Activated naive CD4-positive, alpha-beta T cell treated with anti-CD3 and anti-CD28 coated beads, Interleukin-2, amount 10 ng/mL, durations not matched to agents 7 days and 5 days (primary cell): ENCODE results near the gene HIP1R.
"Not testable (repeated sequence)": the region's sequence is repeated elsewhere in the genome, so short reads cannot be mapped to it uniquely, and the experiment has no call there.

ENCODE experiments used
- CTCF ChIA-PET: fragments of 350-600 bp; sonication (Branson Sonifier 250); formaldehyde crosslinking; loops from one replicate; lab custom pipeline; 2021; ENCODE audit warnings: antibody characterized with exemption; lab: Charles Lee
- DNase-seq: peaks from one replicate; pipeline ENCODE4 v3.0.0-alpha.2; 2020
- H3K27ac Mint-ChIP-seq: one replicate; pipeline ENCODE4 v1.8.0; 2021; ENCODE audit warnings: mild to moderate bottlenecking, moderate library complexity, mixed read lengths
- H3K27me3 Mint-ChIP-seq: one replicate; pipeline ENCODE4 v1.8.0; 2021; ENCODE audit warnings: mild to moderate bottlenecking, mixed read lengths
- H3K36me3 Mint-ChIP-seq: one replicate; pipeline ENCODE4 v1.8.0; 2021; ENCODE audit warnings: mixed read lengths
- H3K4me1 Mint-ChIP-seq: one replicate; pipeline ENCODE4 v1.8.0; 2021; ENCODE audit warnings: mixed read lengths
- H3K4me3 Mint-ChIP-seq: one replicate; pipeline ENCODE4 v1.8.0; 2021; ENCODE audit warnings: mild to moderate bottlenecking, moderate library complexity, mixed read lengths
- H3K9me3 Mint-ChIP-seq: one replicate; pipeline ENCODE4 v1.8.0; 2021; ENCODE audit warnings: mixed read lengths

HIP1R gene

GRCh38 chr12:122834921-122835749, at the start of gene HIP1R:
HIP1R (plus strand) TSS chr12:122835457; CDS start chr12:122835551, 94 bp downstream.
- H3K27ac Mint-ChIP-seq: peak within 1 kb of the TSS; percentile 89
- H3K9me3 Mint-ChIP-seq: no peaks in the 10 kb centered on the region
- no peaks in the 10 kb centered on the region for H3K36me3 Mint-ChIP-seq
- H3K4me1 Mint-ChIP-seq: peaks cover 35% of the 10 kb centered on the region
- CTCF ChIA-PET: interaction anchor here (0.7 to 3.9 kb wide), 3 partner anchors 41 to 43 kb away, joined by 3 to 17 read pairs (median 4); no protein-coding TSS in a partner anchor
- H3K4me3 Mint-ChIP-seq: peak within 1 kb of the TSS; percentile 88
- H3K27me3 Mint-ChIP-seq: peaks cover 29% of the 10 kb centered on the region
- peak; percentile 74 for DNase-seq

- CTCF ChIA-PET: interaction anchor here (0.7 kb wide), 1 partner anchor 12 kb away, joined by 3 read pairs; no protein-coding TSS in a partner anchor
- DNase-seq: no peak
- no peak overlapping the region for H3K4me3 Mint-ChIP-seq
- no peaks in the 10 kb centered on the region for H3K27me3 Mint-ChIP-seq
- H3K4me1 Mint-ChIP-seq: no peaks in the 10 kb centered on the region
- no peaks in the 10 kb centered on the region for H3K36me3 Mint-ChIP-seq
- no peak overlapping the region for H3K27ac Mint-ChIP-seq
- no peaks in the 10 kb centered on the region for H3K9me3 Mint-ChIP-seq
Measured at GRCh38 chr12:122785503-122785902, 49.8 kb upstream of the HIP1R start.

GRCh38 chr12:122788387-122788786, 46.9 kb upstream of the HIP1R start:
- DNase-seq: no peak
- no peak overlapping the region for H3K4me3 Mint-ChIP-seq
- no peaks in the 10 kb centered on the region for H3K36me3 Mint-ChIP-seq
- no peaks in the 10 kb centered on the region for H3K9me3 Mint-ChIP-seq
- no peak overlapping the region for H3K27ac Mint-ChIP-seq
- no peaks in the 10 kb centered on the region for H3K4me1 Mint-ChIP-seq
- CTCF ChIA-PET: no interaction called here
- no peaks in the 10 kb centered on the region for H3K27me3 Mint-ChIP-seq

- no peaks in the 10 kb centered on the region for H3K36me3 Mint-ChIP-seq
- CTCF ChIA-PET: interaction anchor here (0.5 to 1.4 kb wide), 2 partner anchors 163 to 201 kb away, joined by 3 read pairs; no protein-coding TSS in a partner anchor
- no peaks in the 10 kb centered on the region for H3K4me1 Mint-ChIP-seq
- no peak overlapping the region for H3K4me3 Mint-ChIP-seq
- no peak overlapping the region for H3K27ac Mint-ChIP-seq
- H3K27me3 Mint-ChIP-seq: no peaks in the 10 kb centered on the region
- no peaks in the 10 kb centered on the region for H3K9me3 Mint-ChIP-seq
- DNase-seq: no peak
Measured at GRCh38 chr12:122789637-122790036, 45.6 kb upstream of the HIP1R start.

- no peak for DNase-seq
- H3K9me3 Mint-ChIP-seq: no peaks in the 10 kb centered on the region
- CTCF ChIA-PET: interaction anchor here (0.7 to 0.9 kb wide), 2 partner anchors 10 to 24 kb away, joined by 3 read pairs; no protein-coding TSS in a partner anchor
- H3K27me3 Mint-ChIP-seq: peaks cover 4% of the 10 kb centered on the region
- H3K27ac Mint-ChIP-seq: no peak overlapping the region
- H3K36me3 Mint-ChIP-seq: no peaks in the 10 kb centered on the region
- no peak overlapping the region for H3K4me3 Mint-ChIP-seq
- no peaks in the 10 kb centered on the region for H3K4me1 Mint-ChIP-seq
Measured at GRCh38 chr12:122790393-122791075, 44.7 kb upstream of the HIP1R start.

- H3K9me3 Mint-ChIP-seq: no peaks in the 10 kb centered on the region
- CTCF ChIA-PET: interaction anchor here (0.5 to 4.1 kb wide), 32 partner anchors 10 to 549 kb away, joined by 3 to 49 read pairs (median 5); partner anchors contain the start of genes ABCB9 and HIP1R
- no peak overlapping the region for H3K27ac Mint-ChIP-seq
- H3K27me3 Mint-ChIP-seq: peaks cover 4% of the 10 kb centered on the region
- no peak for DNase-seq
- H3K4me3 Mint-ChIP-seq: no peak overlapping the region
- no peaks in the 10 kb centered on the region for H3K36me3 Mint-ChIP-seq
- no peaks in the 10 kb centered on the region for H3K4me1 Mint-ChIP-seq
Measured at GRCh38 chr12:122793685-122794106, 41.6 kb upstream of the HIP1R start.

GRCh38 chr12:122795807-122796206, 39.5 kb upstream of the HIP1R start:
- CTCF ChIA-PET: interaction anchor here (0.6 to 4.1 kb wide), 3 partner anchors 64 to 174 kb away, joined by 3 to 49 read pairs (median 3); no protein-coding TSS in a partner anchor
- Mint-ChIP-seq H3K36me3 (no peaks in the 10 kb centered on the region), H3K4me3 (no peak overlapping the region), H3K4me1 (no peaks in the 10 kb centered on the region), H3K27ac (no peak overlapping the region), H3K27me3 (peaks cover 10% of the 10 kb centered on the region), H3K9me3 (no peaks in the 10 kb centered on the region)
- DNase-seq: no peak

- Mint-ChIP-seq H3K36me3 (no peaks in the 10 kb centered on the region), H3K4me3 (no peak overlapping the region), H3K4me1 (no peaks in the 10 kb centered on the region), H3K27me3 (peaks cover 10% of the 10 kb centered on the region), H3K27ac (no peak overlapping the region), H3K9me3 (no peaks in the 10 kb centered on the region)
- no peak for DNase-seq
- CTCF ChIA-PET: interaction anchor here (0.8 kb wide), 1 partner anchor 9 kb away, joined by 3 read pairs; no protein-coding TSS in a partner anchor
Measured at GRCh38 chr12:122799641-122800243, 35.5 kb upstream of the HIP1R start.

- CTCF ChIA-PET: interaction anchor here (0.6 to 1.1 kb wide), 3 partner anchors 10 to 149 kb away, joined by 3 to 4 read pairs (median 3); no protein-coding TSS in a partner anchor
- no peaks in the 10 kb centered on the region for H3K36me3 Mint-ChIP-seq
- no peak overlapping the region for H3K27ac Mint-ChIP-seq
- DNase-seq: no peak
- H3K27me3 Mint-ChIP-seq: peaks cover 6% of the 10 kb centered on the region
- H3K4me3 Mint-ChIP-seq: no peak overlapping the region
- H3K4me1 Mint-ChIP-seq: no peaks in the 10 kb centered on the region
- H3K9me3 Mint-ChIP-seq: no peaks in the 10 kb centered on the region
Measured at GRCh38 chr12:122803937-122804336, 31.3 kb upstream of the HIP1R start.

GRCh38 chr12:122804957-122805356, 30.3 kb upstream of the HIP1R start:
- not testable (repeated sequence) for H3K27me3 Mint-ChIP-seq, H3K27ac Mint-ChIP-seq, H3K4me3 Mint-ChIP-seq, H3K4me1 Mint-ChIP-seq, DNase-seq, H3K36me3 Mint-ChIP-seq, H3K9me3 Mint-ChIP-seq
- CTCF ChIA-PET: interaction anchor here (1.6 kb wide), 1 partner anchor 11 kb away, joined by 5 read pairs; no protein-coding TSS in a partner anchor

- H3K27ac Mint-ChIP-seq: no peak overlapping the region
- no peak for DNase-seq
- H3K36me3 Mint-ChIP-seq: no peaks in the 10 kb centered on the region
- H3K4me1 Mint-ChIP-seq: no peaks in the 10 kb centered on the region
- no peak overlapping the region for H3K4me3 Mint-ChIP-seq
- CTCF ChIA-PET: interaction anchor here (0.6 kb wide), 1 partner anchor 14 kb away, joined by 4 read pairs; no protein-coding TSS in a partner anchor
- H3K27me3 Mint-ChIP-seq: no peaks in the 10 kb centered on the region
- no peaks in the 10 kb centered on the region for H3K9me3 Mint-ChIP-seq
Measured at GRCh38 chr12:122807651-122808050, 27.6 kb upstream of the HIP1R start.

- no peak for DNase-seq
- Mint-ChIP-seq H3K9me3 (no peaks in the 10 kb centered on the region), H3K4me1 (no peaks in the 10 kb centered on the region), H3K36me3 (no peaks in the 10 kb centered on the region), H3K27me3 (no peaks in the 10 kb centered on the region), H3K4me3 (no peak overlapping the region), H3K27ac (no peak overlapping the region)
- CTCF ChIA-PET: no interaction called here
Measured at GRCh38 chr12:122811777-122812176, 23.5 kb upstream of the HIP1R start.

- no peak overlapping the region for H3K27ac Mint-ChIP-seq
Measured at GRCh38 chr12:122813310-122813713, 21.9 kb upstream of the HIP1R start.

More at GRCh38 chr12:122813310-122813713, 21.9 kb upstream of the HIP1R start:
- no peaks in the 10 kb centered on the region for H3K9me3 Mint-ChIP-seq
- CTCF ChIA-PET: no interaction called here
- H3K27me3 Mint-ChIP-seq: no peaks in the 10 kb centered on the region
- no peak overlapping the region for H3K4me3 Mint-ChIP-seq
- H3K4me1 Mint-ChIP-seq: no peaks in the 10 kb centered on the region
- DNase-seq: no peak
- H3K36me3 Mint-ChIP-seq: no peaks in the 10 kb centered on the region
